Measurements from ENCODE around the gene MMP2. TPM values are rescaled to one million over a fixed set of nuclear protein-coding genes. Genes with fewer than 3 reads are reported as not detected.

MMP2 gene
- total RNA-seq, 2 donors from 2014 or later: 131 to 136 TPM

GRCh38 chr16:55476625-55477533 lies 2.1 kb upstream of the MMP2 start:
- Histone ChIP-seq H3K9me3 (no peaks in the 10 kb centered on the region), H3K27me3 (no peaks in the 10 kb centered on the region), H3K36me3 (no peaks in the 10 kb centered on the region), H3K4me1 (peaks cover 0 to 38% of the 10 kb centered on the region in 2 donors), H3K27ac (peak overlapping the region; percentile 72 to 83), H3K4me3 (no peak overlapping the region)
- TF ChIP-seq CTCF (IDR thresholded peaks at IDR 0.05): no peak
- peak; percentile 77 for DNase-seq (ENCODE audit: low spot score)

GRCh38 chr16:55477736-55478135 lies 1.3 kb upstream of the MMP2 start:
- Histone ChIP-seq H3K27me3 (no peaks in the 10 kb centered on the region), H3K27ac (peak overlapping the region; percentile 72 to 83), H3K36me3 (no peaks in the 10 kb centered on the region), H3K4me3 (no peak overlapping the region), H3K4me1 (peaks cover 0 to 38% of the 10 kb centered on the region in 2 donors), H3K9me3 (no peaks in the 10 kb centered on the region)
- TF ChIP-seq CTCF (IDR thresholded peaks at IDR 0.05): no peak
- no peak for DNase-seq (ENCODE audit: low spot score)

DNA sequence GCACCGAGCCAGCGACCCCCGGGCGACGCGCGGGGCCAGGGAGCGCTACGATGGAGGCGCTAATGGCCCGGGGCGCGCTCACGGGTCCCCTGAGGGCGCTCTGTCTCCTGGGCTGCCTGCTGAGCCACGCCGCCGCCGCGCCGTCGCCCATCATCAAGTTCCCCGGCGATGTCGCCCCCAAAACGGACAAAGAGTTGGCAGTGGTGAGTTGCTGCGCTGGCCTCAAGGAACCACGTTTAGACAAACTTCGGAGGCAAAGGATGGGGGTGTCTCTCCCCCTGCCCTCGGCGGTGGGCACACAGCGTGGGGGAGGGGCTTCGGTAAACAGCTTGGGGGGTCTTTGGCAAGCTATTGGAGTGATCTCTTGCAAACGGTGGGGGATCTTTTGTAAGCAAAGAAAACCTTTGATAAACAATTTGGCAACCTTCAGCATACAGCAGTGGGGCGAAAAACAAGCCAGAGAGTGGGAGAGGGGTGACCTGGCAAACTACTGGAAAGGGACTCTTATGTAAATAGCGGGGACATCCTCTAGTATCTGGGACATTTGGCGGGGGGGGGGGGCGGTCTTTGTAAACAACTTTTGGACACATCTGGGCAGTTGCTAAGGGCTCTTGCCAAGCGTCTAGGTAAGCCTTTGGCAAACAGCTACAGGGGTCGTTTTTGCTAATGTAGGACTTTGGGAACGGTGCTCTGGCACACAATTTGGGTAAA lies 587 bp downstream of the MMP2 start:
- no peak for DNase-seq (ENCODE audit: low spot score)

DNA sequence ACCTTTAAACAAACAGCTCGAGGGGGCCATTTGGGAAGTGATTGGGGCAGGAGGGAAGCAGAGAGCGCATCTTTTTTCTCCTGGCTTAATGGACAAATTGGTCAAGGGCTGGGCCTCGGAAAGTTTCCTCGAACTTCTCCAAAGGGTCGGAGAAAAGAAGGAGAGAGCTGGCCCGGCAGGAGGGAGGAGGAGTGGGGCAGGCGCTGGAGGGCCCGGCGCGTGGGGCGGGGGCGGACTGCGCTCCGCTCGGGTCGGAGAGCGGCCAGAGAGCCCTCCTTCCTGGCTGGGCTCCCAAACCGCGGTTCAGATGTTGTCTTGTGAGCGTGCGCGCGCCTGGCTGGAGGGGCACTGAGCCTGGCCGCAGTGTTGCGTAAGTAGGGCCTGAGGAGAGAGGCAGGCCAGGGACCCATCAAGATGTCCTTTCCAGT lies 1.2 kb downstream of the MMP2 start:
- H3K36me3 ChIP-seq: peaks cover 24% of the 10 kb centered on the region
- peak overlapping the region; percentile 59 to 62 for H3K4me3 ChIP-seq
- peak; percentile 92 for DNase-seq (ENCODE audit: low spot score)
- H3K27me3 ChIP-seq: no peaks in the 10 kb centered on the region
- no peak for TF ChIP-seq CTCF (IDR thresholded peaks at IDR 0.05)
- H3K27ac ChIP-seq: peak overlapping the region; percentile 72 to 83
- no peaks in the 10 kb centered on the region for H3K9me3 ChIP-seq
- peaks cover 0 to 33% of the 10 kb centered on the region in 2 donors for H3K4me1 ChIP-seq

More for the DNA sequence above, 587 bp downstream of the MMP2 start:
- Histone ChIP-seq H3K4me3 (peak overlapping the region; percentile 59 to 62), H3K4me1 (peaks cover 0 to 38% of the 10 kb centered on the region in 2 donors), H3K9me3 (no peaks in the 10 kb centered on the region), H3K27ac (peak overlapping the region; percentile 72 to 83), H3K27me3 (no peaks in the 10 kb centered on the region), H3K36me3 (peaks cover 17% of the 10 kb centered on the region)
- no peak for TF ChIP-seq CTCF (IDR thresholded peaks at IDR 0.05)

GRCh38 chr16:55481023-55481422 lies 2.0 kb downstream of the MMP2 start:
- peaks cover 0 to 32% of the 10 kb centered on the region in 2 donors for H3K4me1 ChIP-seq
- peak overlapping the region; percentile 49 to 83 for H3K27ac ChIP-seq
- no peaks in the 10 kb centered on the region for H3K27me3 ChIP-seq
- peaks cover 26% of the 10 kb centered on the region for H3K36me3 ChIP-seq
- TF ChIP-seq CTCF (IDR thresholded peaks at IDR 0.05): no peak
- H3K4me3 ChIP-seq: peak overlapping the region; percentile 59 to 62
- H3K9me3 ChIP-seq: no peaks in the 10 kb centered on the region
- DNase-seq (ENCODE audit: low spot score): no peak

All from right atrium auricular region (tissue), 2 donors.